Caco-2 (cell line): Measurements from ENCODE around the gene ZNF19. TPM values are rescaled to one million over a fixed set of nuclear protein-coding genes. Genes with fewer than 3 reads are reported as not detected.

Experiments used
- BruUV-seq: library from RNA; stranded (reverse); fragments of 400-500 nt; replicated peaks from 2 replicates; lab custom pipeline; 2021; lab: Mats Ljungman, UMichigan
- CTCF ChIA-PET: fragments of 300-600 bp; sonication (Branson Sonifier 250); formaldehyde crosslinking; loops from one replicate; lab custom pipeline; 2022; ENCODE audit warnings: antibody characterized with exemption; lab: Charles Lee
- POLR2A ChIA-PET: fragments of 300-600 bp; sonication (Branson Sonifier 250); formaldehyde crosslinking; loops from one replicate; lab custom pipeline; 2022; ENCODE audit warnings: antibody characterized with exemption; lab: Charles Lee
- DNase-seq, 2 experiments: peaks; one replicate each; pipeline versions ENCODE4 v3.0.0 to v3.0.0-alpha.2; 2020 to 2022
- H3K27me3 ChIP-seq: replicated peaks from 2 replicates; pipeline ENCODE4 v1.6.0; 2011; ENCODE audit warnings: low read length; ENCODE audit not compliant: control insufficient read depth, insufficient read depth
- H3K36me3 ChIP-seq: 2 replicates; pipeline ENCODE4 v1.5.1; 2011; ENCODE audit warnings: low read length; ENCODE audit not compliant: control insufficient read depth, insufficient read depth
- H3K4me1 ChIP-seq: fragments of 250-450 bp; sonication (Bioruptor Pico); 2 replicates; pipeline ENCODE4 v1.5.1; 2020; ENCODE audit warnings: mild to moderate bottlenecking
- H3K4me3 ChIP-seq: 2 replicates; pipeline ENCODE4 v1.5.1; 2011; ENCODE audit warnings: low read depth, mild to moderate bottlenecking, control low read depth, low read length
- H3K9me3 ChIP-seq: fragments of 250-450 bp; sonication (Bioruptor Pico); 2 replicates; pipeline ENCODE4 v1.5.1; 2020; ENCODE audit warnings: mild to moderate bottlenecking, moderate library complexity
- H3K27ac Mint-ChIP-seq: one replicate; pipeline ENCODE4 v1.8.0; 2022; ENCODE audit warnings: mixed read lengths; ENCODE audit not compliant: unreplicated experiment
- H3K27me3 Mint-ChIP-seq: one replicate; pipeline ENCODE4 v1.8.0; 2022; ENCODE audit warnings: mixed read lengths; ENCODE audit not compliant: insufficient read depth, unreplicated experiment
- H3K36me3 Mint-ChIP-seq: one replicate; pipeline ENCODE4 v1.8.0; 2022; ENCODE audit warnings: mild to moderate bottlenecking, mixed read lengths; ENCODE audit not compliant: insufficient read depth, unreplicated experiment
- H3K4me1 Mint-ChIP-seq: one replicate; pipeline ENCODE4 v1.8.0; 2022; ENCODE audit warnings: low read depth, mixed read lengths; ENCODE audit not compliant: unreplicated experiment
- H3K4me3 Mint-ChIP-seq: one replicate; pipeline ENCODE4 v1.8.0; 2022; ENCODE audit warnings: mild to moderate bottlenecking, moderate library complexity, mixed read lengths; ENCODE audit not compliant: unreplicated experiment
- H3K9me3 Mint-ChIP-seq: one replicate; pipeline ENCODE4 v1.8.0; 2022; ENCODE audit warnings: mixed read lengths; ENCODE audit not compliant: unreplicated experiment
- CTCF ChIP-seq, 2 experiments: fragments of 200-600 bp in 1 of 2; IDR thresholded peaks; 1 replicate in 1 of 2; 2 replicates in 1 of 2; pipeline versions ENCODE4 v1.5.1 to v1.8.0; 2011 to 2022; ENCODE audit warnings: antibody characterized with exemption in 1 of 2, control low read depth in 1 of 2, inconsistent platforms in 1 of 2, low read depth in 1 of 2, low read length in 1 of 2, mild to moderate bottlenecking in 1 of 2, moderate library complexity in 1 of 2; ENCODE audit not compliant: insufficient read depth in 1 of 2, severe bottlenecking in 1 of 2, unreplicated experiment in 1 of 2
- intact Hi-C: fragments of 100-400 bp; cut with micrococcal nuclease; formaldehyde crosslinking; loops from one replicate; pipeline ENCODE4 v1.10.0; 2022; ENCODE audit not compliant: unreplicated experiment
- total RNA-seq: library from RNA; stranded (reverse); gene quantifications from 2 replicates; pipeline ENCODE4 v1.2.3, GENCODE V29; 2022

Gene ZNF19
- total RNA-seq, 1 experiment from 2014 or later, result 5.1 TPM

GRCh38 chr16:71493213-71493612 is 4.1 kb upstream of the ZNF19 start:
- no peaks in the 10 kb centered on the region for H3K9me3 ChIP-seq
- peaks cover 9% of the 10 kb centered on the region for H3K27me3 Mint-ChIP-seq
- no peak for TF ChIP-seq CTCF (IDR thresholded peaks at IDR 0.05; ENCODE audit: insufficient read depth in 1 of 2, low read depth in 1 of 2, low read length in 1 of 2, severe bottlenecking in 1 of 2, unreplicated experiment in 1 of 2)
- no TSS peak for BruUV-seq
- ChIA-PET POLR2A (no interaction called here), CTCF (interaction anchor here (1.5 kb wide), 1 partner anchor 118 kb away, joined by 3 read pairs; no protein-coding TSS in a partner anchor)
- H3K9me3 Mint-ChIP-seq, result no peaks in the 10 kb centered on the region
- DNase-seq, result no peak
- H3K4me3 ChIP-seq, result no peak overlapping the region
- no peaks in the 10 kb centered on the region for H3K36me3 ChIP-seq
- H3K27ac Mint-ChIP-seq, result no peak overlapping the region
- intact Hi-C loops, result no loop called here
- no peaks in the 10 kb centered on the region for H3K27me3 ChIP-seq
- no peaks in the 10 kb centered on the region for H3K4me1 Mint-ChIP-seq
- no peaks in the 10 kb centered on the region for H3K4me1 ChIP-seq
- no peaks in the 10 kb centered on the region for H3K36me3 Mint-ChIP-seq
- H3K4me3 Mint-ChIP-seq, result no peak overlapping the region

DNA sequence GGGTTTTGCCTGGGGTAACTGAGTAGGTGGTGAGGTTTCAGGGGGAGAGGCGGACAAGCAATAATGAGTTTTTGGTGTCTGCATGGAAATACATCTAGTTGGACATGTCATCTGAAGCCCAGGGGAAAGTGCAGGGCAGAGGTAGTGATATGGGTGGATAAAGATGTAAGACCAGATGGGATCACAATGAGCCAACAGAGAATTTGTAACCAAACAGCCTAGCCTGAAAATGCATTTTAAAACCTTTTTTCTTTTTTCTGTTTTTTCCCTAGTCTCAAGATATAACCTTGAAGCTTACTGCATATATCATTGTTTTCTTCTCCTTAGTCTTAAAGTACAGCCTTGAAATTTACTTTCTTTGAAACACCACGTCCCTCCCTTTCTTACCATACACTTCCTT is 3.7 kb upstream of the ZNF19 start:
- no peak overlapping the region for H3K4me3 ChIP-seq
- BruUV-seq, result no TSS peak
- H3K9me3 Mint-ChIP-seq, result no peaks in the 10 kb centered on the region
- no peaks in the 10 kb centered on the region for H3K9me3 ChIP-seq
- TF ChIP-seq CTCF (IDR thresholded peaks at IDR 0.05; ENCODE audit: insufficient read depth in 1 of 2, low read depth in 1 of 2, low read length in 1 of 2, severe bottlenecking in 1 of 2, unreplicated experiment in 1 of 2), result no peak
- H3K36me3 ChIP-seq, result no peaks in the 10 kb centered on the region
- CTCF ChIA-PET, result no interaction called here
- H3K27me3 Mint-ChIP-seq, result peaks cover 5% of the 10 kb centered on the region
- H3K4me3 Mint-ChIP-seq, result no peak overlapping the region
- no peaks in the 10 kb centered on the region for H3K27me3 ChIP-seq
- no peak for DNase-seq
- POLR2A ChIA-PET, result no interaction called here
- H3K36me3 Mint-ChIP-seq, result no peaks in the 10 kb centered on the region
- no peaks in the 10 kb centered on the region for H3K4me1 Mint-ChIP-seq
- H3K27ac Mint-ChIP-seq, result no peak overlapping the region
- no peaks in the 10 kb centered on the region for H3K4me1 ChIP-seq
- intact Hi-C loops, result no loop called here

DNA sequence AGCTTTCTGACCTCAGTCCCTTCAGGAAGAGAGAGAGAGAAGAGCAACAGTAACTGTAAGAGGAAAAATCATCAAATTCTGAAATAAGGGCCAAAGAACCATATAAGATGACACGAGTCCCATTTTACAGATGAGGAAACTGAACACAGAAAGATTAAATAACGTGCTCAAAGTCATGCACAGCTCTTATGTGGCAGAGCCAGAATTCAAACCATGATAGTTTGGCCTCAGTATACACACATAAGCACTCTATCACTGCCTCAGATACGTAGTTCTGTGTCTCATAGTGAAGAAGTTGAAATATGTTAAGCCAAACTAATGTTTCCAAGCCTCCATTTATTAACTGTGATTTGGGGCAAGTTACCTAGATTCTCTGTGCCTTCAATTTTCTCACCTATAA is 1.9 kb upstream of the ZNF19 start:
- CTCF ChIA-PET, result no interaction called here
- Mint-ChIP-seq H3K27ac (no peak overlapping the region), H3K9me3 (no peaks in the 10 kb centered on the region), H3K36me3 (no peaks in the 10 kb centered on the region), H3K4me1 (no peaks in the 10 kb centered on the region), H3K4me3 (no peak overlapping the region), H3K27me3 (peaks cover 4% of the 10 kb centered on the region)
- H3K27me3 ChIP-seq, result no peaks in the 10 kb centered on the region
- no peak for TF ChIP-seq CTCF (IDR thresholded peaks at IDR 0.05; ENCODE audit: insufficient read depth in 1 of 2, low read depth in 1 of 2, low read length in 1 of 2, severe bottlenecking in 1 of 2, unreplicated experiment in 1 of 2)
- no peaks in the 10 kb centered on the region for H3K4me1 ChIP-seq
- H3K36me3 ChIP-seq, result no peaks in the 10 kb centered on the region
- no peak for DNase-seq
- POLR2A ChIA-PET, result no interaction called here
- H3K9me3 ChIP-seq, result no peaks in the 10 kb centered on the region
- intact Hi-C loops, result no loop called here
- BruUV-seq, result no TSS peak
- no peak overlapping the region for H3K4me3 ChIP-seq
